Adrenal gland (tissue), 5 donors: ENCODE data around the gene EFNB1.

Experiments
- POLR2A ChIP-seq, 2 donors: fragments of 450-650 bp; IDR thresholded peaks; one replicate each; pipeline ENCODE4 v1.6.1; 2017; ENCODE audit warnings: antibody characterized with exemption in 2 of 2, mild to moderate bottlenecking in 2 of 2, moderate library complexity in 1 of 2
- TF ChIP-seq, protein P1 (sequence below), 6 experiments: fragments of 450-650 bp in 4 of 6; fragments of 200-600 bp in 2 of 6; sonication (generic) in 1 of 6; IDR thresholded peaks; 1 replicate in 5 of 6; 2 replicates in 1 of 6; pipeline versions ENCODE4 v1.5.1 to v1.8.0; 2016 to 2021; ENCODE audit warnings: antibody characterized with exemption in 6 of 6, mild to moderate bottlenecking in 2 of 6, moderate library complexity in 1 of 6
- donor health status: DM: no; HTN: no; CAD: no.

DNA sequence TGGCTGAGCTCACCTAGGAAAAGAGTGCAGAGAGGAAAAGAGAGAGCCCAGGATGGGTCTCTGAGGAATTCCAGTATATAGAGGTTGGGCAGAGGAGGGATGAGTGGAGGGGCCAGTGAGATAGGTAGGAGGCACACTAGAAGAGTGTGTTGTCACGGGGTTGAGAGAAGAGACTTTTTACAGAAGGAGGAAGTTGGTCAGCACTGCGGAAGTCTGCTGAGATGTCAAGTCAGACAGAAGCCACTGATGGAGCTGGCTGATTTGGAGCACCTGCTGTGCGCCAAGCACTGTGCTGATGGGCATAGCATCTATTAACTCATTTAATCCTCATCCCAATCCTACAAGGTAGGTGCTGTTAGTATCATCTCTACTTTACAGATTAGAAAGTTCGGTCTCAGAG is 60.4 kb downstream of the EFNB1 start:
- TF ChIP-seq POLR2A (IDR thresholded peaks at IDR 0.05) = no peak
- TF ChIP-seq, protein P1, sequence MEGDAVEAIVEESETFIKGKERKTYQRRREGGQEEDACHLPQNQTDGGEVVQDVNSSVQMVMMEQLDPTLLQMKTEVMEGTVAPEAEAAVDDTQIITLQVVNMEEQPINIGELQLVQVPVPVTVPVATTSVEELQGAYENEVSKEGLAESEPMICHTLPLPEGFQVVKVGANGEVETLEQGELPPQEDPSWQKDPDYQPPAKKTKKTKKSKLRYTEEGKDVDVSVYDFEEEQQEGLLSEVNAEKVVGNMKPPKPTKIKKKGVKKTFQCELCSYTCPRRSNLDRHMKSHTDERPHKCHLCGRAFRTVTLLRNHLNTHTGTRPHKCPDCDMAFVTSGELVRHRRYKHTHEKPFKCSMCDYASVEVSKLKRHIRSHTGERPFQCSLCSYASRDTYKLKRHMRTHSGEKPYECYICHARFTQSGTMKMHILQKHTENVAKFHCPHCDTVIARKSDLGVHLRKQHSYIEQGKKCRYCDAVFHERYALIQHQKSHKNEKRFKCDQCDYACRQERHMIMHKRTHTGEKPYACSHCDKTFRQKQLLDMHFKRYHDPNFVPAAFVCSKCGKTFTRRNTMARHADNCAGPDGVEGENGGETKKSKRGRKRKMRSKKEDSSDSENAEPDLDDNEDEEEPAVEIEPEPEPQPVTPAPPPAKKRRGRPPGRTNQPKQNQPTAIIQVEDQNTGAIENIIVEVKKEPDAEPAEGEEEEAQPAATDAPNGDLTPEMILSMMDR (IDR thresholded peaks at IDR 0.05) = no peak
